ENCODE measurements around the gene CAMK2A. TPM values are rescaled to one million over a fixed set of nuclear protein-coding genes. Genes with fewer than 3 reads are reported as not detected.

CAMK2A gene
- polyA plus RNA-seq, 1 experiment: 0.37 TPM

DNA sequence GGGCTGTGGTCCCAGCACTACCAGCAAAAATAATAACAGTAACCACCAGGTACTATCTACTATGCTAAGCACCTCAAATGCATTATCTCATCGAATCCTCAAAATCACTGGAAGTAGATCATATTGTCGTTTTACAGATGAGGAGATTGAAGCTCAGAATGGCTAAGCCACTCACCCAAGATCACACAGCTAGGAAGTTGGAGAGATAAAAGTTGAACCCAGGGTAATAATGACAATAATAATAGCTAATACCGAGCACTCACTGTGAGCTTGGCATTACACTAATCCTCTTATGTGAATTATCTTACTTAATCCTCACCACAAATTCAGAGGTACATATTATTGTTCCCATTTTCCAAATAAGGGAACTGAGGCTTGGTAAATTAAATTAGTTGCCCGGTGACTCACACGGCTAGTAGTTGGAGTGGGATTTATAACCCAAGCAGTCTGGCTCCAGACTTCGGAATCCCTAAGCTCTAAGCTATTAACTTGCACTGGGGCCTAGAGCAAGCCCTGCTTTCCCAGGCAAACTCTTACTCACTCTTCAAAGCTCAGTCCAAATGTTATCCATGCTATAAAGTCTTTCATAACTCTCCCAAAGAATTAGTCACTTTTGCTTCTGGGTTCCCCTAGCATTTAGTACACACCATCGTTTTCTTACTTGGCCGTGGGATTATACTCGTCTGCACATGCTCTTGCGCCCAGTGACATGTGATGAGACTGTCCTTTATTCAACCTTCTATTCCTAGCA is 9.3 kb upstream of the CAMK2A start:
- Histone ChIP-seq H3K27ac (ENCODE audit: low read depth, low read length) (peak overlapping the region; percentile 92), H3K4me3 (ENCODE audit: low read depth, low read length) (no peak overlapping the region), H3K27me3 (ENCODE audit: control insufficient read depth, insufficient read depth, low read length) (no peaks in the 10 kb centered on the region), H3K9me3 (ENCODE audit: control insufficient read depth, insufficient read depth, low read length) (no peaks in the 10 kb centered on the region; the same call in 1 of the 2 replicates)
- CTCF ChIA-PET: interaction anchor here (0.7 to 2.8 kb wide), 3 partner anchors 26 to 52 kb away, joined by 3 to 24 read pairs (median 3); no protein-coding TSS in a partner anchor
- POLR2A ChIA-PET: interaction anchor here (0.6 to 1.4 kb wide), 4 partner anchors 24 to 79 kb away, joined by 3 to 5 read pairs (median 3); no protein-coding TSS in a partner anchor
- peak; percentile 90 for DNase-seq (ENCODE audit: low read depth, low spot score)
- TF ChIP-seq, protein P1, sequence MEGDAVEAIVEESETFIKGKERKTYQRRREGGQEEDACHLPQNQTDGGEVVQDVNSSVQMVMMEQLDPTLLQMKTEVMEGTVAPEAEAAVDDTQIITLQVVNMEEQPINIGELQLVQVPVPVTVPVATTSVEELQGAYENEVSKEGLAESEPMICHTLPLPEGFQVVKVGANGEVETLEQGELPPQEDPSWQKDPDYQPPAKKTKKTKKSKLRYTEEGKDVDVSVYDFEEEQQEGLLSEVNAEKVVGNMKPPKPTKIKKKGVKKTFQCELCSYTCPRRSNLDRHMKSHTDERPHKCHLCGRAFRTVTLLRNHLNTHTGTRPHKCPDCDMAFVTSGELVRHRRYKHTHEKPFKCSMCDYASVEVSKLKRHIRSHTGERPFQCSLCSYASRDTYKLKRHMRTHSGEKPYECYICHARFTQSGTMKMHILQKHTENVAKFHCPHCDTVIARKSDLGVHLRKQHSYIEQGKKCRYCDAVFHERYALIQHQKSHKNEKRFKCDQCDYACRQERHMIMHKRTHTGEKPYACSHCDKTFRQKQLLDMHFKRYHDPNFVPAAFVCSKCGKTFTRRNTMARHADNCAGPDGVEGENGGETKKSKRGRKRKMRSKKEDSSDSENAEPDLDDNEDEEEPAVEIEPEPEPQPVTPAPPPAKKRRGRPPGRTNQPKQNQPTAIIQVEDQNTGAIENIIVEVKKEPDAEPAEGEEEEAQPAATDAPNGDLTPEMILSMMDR (IDR thresholded peaks at IDR 0.05; ENCODE audit: low read depth, low read length): no peak

DNA sequence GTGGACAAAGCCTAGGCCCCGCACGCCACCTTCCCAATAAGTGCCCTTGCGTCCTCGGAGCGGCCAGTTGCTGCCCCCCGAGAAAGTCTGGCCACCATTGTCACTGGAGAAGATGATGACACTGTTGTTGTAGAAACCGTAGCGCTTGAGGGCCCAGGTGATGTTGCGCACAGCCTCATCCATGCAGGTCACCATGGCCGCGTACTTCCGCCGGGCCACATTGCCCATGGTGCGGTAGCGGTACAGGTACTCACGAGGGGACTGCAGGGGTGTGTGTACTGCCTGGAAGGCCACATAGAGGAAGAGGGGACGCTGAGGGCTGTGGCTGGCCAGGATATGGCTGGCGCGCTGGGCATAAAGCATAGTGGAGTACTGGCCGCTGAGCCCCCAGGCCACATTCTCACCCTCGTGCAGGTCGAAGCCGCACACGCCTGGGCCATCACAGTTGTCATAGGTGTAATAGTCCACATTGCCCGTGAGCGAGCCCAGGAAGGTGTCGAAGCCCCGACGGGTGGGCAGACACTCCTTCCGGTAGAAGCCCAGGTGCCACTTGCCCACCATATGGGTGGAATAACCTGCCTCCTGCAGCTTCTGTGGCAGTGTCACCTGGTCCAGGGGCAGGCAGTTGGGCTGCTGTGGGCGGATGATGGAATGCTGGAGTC is 8.5 kb upstream of the CAMK2A start:
- ChIA-PET POLR2A (interaction anchor here (0.6 kb wide), 1 partner anchor 24 kb away, joined by 3 read pairs; no protein-coding TSS in a partner anchor), CTCF (interaction anchor here (2.8 kb wide), 1 partner anchor 53 kb away, joined by 24 read pairs; no protein-coding TSS in a partner anchor)
- Histone ChIP-seq H3K27me3 (ENCODE audit: control insufficient read depth, insufficient read depth, low read length) (no peaks in the 10 kb centered on the region), H3K4me3 (ENCODE audit: low read depth, low read length) (no peak overlapping the region), H3K9me3 (ENCODE audit: control insufficient read depth, insufficient read depth, low read length) (no peaks in the 10 kb centered on the region; the same call in 1 of the 2 replicates), H3K27ac (ENCODE audit: low read depth, low read length) (peak overlapping the region; percentile 92)
- TF ChIP-seq, protein P1 (IDR thresholded peaks at IDR 0.05; ENCODE audit: low read depth, low read length): no peak
- no peak for DNase-seq (ENCODE audit: low read depth, low spot score)

DNA sequence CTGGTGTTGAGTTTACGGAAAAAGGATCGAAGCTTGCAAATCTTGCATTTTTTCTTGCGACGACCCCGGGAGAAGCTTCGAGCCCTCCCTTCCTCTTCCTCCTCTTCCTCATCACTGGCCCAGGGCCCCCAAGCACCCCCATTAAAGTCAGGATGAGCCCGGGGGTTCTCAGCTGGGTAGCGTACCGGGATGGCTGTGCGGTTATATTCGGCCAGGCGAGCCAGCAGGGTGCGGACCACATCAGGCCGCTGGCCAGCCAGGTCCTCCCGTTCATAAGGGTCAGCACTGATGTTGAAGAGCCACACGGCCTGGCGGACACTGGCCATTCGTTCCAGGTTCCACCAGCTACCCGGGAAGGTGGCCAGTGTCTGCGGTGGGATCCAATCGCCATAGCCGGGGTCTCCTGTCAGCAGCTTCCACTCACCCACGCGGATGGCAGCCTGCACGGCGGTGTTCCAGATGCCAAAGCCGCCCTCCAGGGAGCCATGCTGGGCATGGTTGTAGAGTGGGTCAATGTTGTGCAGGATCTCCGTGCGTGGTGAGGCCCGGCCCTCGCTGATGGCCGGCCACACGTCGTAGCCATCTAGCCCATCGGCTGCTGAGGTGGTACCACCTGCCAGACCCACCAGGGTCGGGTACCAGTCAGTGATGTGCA is 7.8 kb upstream of the CAMK2A start:
- TF ChIP-seq, protein P1 (IDR thresholded peaks at IDR 0.05; ENCODE audit: low read depth, low read length): no peak
- no peak for DNase-seq (ENCODE audit: low read depth, low spot score)
- Histone ChIP-seq H3K27ac (ENCODE audit: low read depth, low read length) (no peak overlapping the region), H3K27me3 (ENCODE audit: control insufficient read depth, insufficient read depth, low read length) (no peaks in the 10 kb centered on the region), H3K9me3 (ENCODE audit: control insufficient read depth, insufficient read depth, low read length) (no peaks in the 10 kb centered on the region; the same call in 1 of the 2 replicates), H3K4me3 (ENCODE audit: low read depth, low read length) (no peak overlapping the region)
- ChIA-PET CTCF (no interaction called here), POLR2A (no interaction called here)

DNA sequence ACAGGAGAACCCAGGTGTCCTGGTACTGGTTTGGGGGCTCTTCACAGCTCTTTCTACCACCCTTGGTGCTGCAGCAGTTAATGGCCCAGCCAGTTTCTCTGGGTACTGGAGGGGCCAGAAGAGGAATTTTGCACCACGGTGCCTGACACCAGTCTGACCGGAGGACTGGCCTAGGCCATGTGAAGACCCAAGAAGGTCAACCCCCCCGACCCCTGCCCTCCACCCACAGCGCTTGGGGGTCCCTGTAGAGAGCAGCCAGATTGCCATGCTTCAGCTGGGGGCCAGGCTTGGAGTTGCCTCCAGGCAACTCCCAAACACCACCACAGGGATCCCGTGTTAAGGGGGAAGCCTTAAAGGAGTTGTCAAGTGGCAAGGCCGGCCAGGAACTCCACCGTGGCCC is 6.9 kb upstream of the CAMK2A start:
- Histone ChIP-seq H3K27me3 (ENCODE audit: control insufficient read depth, insufficient read depth, low read length) (no peaks in the 10 kb centered on the region), H3K9me3 (ENCODE audit: control insufficient read depth, insufficient read depth, low read length) (no peaks in the 10 kb centered on the region; the same call in 1 of the 2 replicates), H3K27ac (ENCODE audit: low read depth, low read length) (no peak overlapping the region), H3K4me3 (ENCODE audit: low read depth, low read length) (no peak overlapping the region)
- ChIA-PET POLR2A (no interaction called here), CTCF (interaction anchor here (1.1 kb wide), 1 partner anchor 78 kb away, joined by 3 read pairs; no protein-coding TSS in a partner anchor)
- no peak for DNase-seq (ENCODE audit: low read depth, low spot score)
- TF ChIP-seq, protein P1 (IDR thresholded peaks at IDR 0.05; ENCODE audit: low read depth, low read length): no peak

Measured in AG04450 (cell line).